HG02943 (cell line): ENCODE measurements around the gene DLK1.

Source experiments
- ATAC-seq: cut with Tn5 transposase; IDR thresholded peaks from one replicate; pipeline ENCODE4 v1.9.1; 2021; ENCODE audit warnings: mild to moderate bottlenecking, low read depth, moderate library complexity; ENCODE audit not compliant: unreplicated experiment

Gene DLK1

DNA sequence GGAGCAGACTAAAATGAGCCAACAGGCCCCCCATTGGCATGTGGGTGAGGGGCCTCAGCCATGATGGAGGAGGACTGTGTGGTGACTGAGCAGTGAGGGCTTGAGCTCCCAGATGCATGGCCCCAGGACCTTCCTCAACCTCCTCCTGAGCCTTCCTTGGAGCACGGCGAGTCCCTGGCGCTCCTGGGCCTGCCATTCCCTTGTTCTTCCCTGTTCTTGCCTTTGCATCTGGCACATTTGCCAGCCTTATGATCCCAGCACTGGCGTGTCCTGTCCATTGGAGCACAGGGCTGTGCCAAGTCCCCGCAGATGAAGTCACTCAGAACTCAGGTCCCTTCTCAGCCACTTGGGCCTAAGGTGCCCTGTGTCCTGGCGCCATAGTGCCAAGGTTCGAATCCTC, 58.9 kb downstream of the DLK1 start:
- ATAC-seq: no peak

DNA sequence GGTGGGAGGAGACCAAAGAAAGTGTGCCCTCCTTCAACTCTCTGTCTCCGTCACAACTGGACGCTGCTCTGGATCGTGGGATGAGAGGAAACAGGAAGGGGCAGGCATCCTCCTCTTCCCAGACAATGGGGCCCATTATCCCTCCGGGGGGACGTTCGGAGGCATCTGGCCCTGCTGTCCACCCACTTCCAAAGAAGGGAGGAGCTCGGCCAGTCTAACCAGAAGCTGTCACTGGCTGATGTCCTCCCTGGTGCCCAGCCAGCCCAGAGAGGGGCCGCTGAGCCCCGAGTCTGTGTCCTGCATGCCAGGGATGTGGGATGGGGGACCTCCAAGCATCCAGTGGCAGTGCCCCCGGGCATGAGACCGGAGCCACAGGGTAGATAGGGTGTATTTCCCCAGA, 59.4 kb downstream of the DLK1 start:
- ATAC-seq: no peak

DNA sequence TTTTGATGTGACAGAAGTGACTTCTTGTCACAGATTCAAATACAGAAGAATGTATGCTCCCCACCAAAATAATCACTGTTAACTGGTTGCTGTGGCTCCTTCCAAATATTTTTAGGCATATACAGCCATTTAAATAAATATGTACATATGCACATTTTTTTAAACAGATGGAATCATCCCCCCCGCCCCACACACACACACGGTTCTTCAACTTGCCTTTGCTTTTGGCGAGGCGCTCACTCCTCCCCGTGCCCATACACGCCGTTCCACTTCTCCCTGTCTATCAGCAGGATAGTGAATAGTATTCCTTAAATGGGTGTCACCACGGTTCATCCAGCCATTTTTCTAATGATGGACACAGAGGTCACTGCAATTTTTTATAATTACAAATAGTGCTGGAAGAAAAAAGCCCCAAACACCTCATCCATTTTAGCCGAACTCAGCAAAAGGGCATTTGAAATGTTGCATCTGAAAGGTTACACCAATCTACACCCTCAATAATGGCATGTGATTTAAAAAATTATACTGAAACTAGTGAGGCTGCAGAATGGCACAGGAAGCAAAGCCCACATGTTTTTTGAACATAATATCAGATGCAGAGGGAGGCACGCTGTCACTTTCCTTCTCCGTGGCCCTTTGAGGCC, 60.0 kb downstream of the DLK1 start:
- ATAC-seq: no peak

DNA sequence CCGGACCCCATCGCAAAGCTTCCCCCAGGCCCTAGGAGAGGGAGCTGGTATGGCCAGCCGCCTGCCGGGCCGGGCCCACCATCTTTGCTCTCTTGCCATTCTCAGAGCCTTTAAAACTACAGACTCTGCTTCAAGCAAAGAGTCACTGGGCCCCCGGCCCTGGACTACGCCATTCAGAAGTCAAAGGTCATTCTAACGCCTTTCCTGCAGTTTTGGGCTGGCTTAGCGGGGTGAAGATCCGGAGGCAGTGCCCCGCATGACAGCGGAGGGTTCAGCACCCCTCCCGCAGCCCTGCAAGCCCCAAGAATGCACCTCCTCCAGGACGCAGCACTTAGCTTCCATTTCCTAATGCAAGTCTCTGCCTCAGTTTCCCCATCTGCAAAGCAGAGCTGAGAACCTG, 61.0 kb downstream of the DLK1 start:
- no peak for ATAC-seq
